Esophagus muscularis mucosa (tissue), 4 donors: ENCODE data around the gene PANK2. TPM values are rescaled to one million over a fixed set of nuclear protein-coding genes. Genes with fewer than 3 reads are reported as not detected.

Experiments
- DNase-seq: peaks from one replicate; pipeline ENCODE4 v3.0.0-alpha.2; 2017; ENCODE audit errors: extremely low spot score
- H3K27ac ChIP-seq, 4 donors: fragments of 200-600 bp; sonication (generic); replicated peaks in 1 of 4; 1 replicate in 3 of 4; 2 replicates in 1 of 4; pipeline ENCODE4 v1.5.1; 2016 to 2019; ENCODE audit warnings: mild to moderate bottlenecking in 1 of 4
- H3K27me3 ChIP-seq, 4 donors: fragments of 200-600 bp; sonication (generic); one replicate each; pipeline versions ENCODE4 v1.5.1 to v1.6.0; 2016 to 2019
- H3K36me3 ChIP-seq, 4 donors: fragments of 200-600 bp; sonication (generic); one replicate each; pipeline ENCODE4 v1.5.1; 2016 to 2019
- H3K4me1 ChIP-seq, 4 donors: fragments of 200-600 bp; sonication (generic); one replicate each; pipeline ENCODE4 v1.5.1; 2016 to 2019
- H3K4me3 ChIP-seq, 4 donors: fragments of 200-600 bp; sonication (generic); 1 replicate in 2 of 4; 2 replicates in 2 of 4; pipeline ENCODE4 v1.5.1; 2016 to 2019; ENCODE audit warnings: mild to moderate bottlenecking in 4 of 4, moderate library complexity in 1 of 4
- H3K9me3 ChIP-seq, 4 donors: fragments of 200-600 bp; sonication (generic); 1 replicate in 3 of 4; 2 replicates in 1 of 4; pipeline ENCODE4 v1.5.1; 2016 to 2019
- EP300 ChIP-seq: sonication (generic); formaldehyde crosslinking; IDR thresholded peaks from one replicate; pipeline ENCODE4 v1.6.1; 2017; ENCODE audit warnings: antibody characterized with exemption
- POLR2A ChIP-seq: fragments of 450-650 bp; IDR thresholded peaks from one replicate; pipeline ENCODE4 v1.6.1; 2017; ENCODE audit warnings: antibody characterized with exemption, moderate library complexity, mild to moderate bottlenecking, low read depth
- POLR2AphosphoS5 ChIP-seq, 2 donors: sonication (generic); formaldehyde crosslinking; IDR thresholded peaks; one replicate each; pipeline ENCODE4 v1.6.1; 2017; ENCODE audit warnings: antibody characterized with exemption in 2 of 2
- WGBS: methylation state at CpG from one replicate; pipeline ENCODE4 v1.1.5; 2018; 5-methylcytosine and 5-hydroxymethylcytosine counted together
- intact Hi-C: fragments of 100-400 bp; cut with DNase I; formaldehyde crosslinking; loops from one replicate; pipeline ENCODE4 v1.15.1; 2023
- total RNA-seq, 4 donors: library from RNA; depleted of rRNA; stranded (reverse); fragments of >200 nt; gene quantifications; one replicate each; pipeline versions ENCODE4 v1.1.0 to v1.2.1, GENCODE V29; 2016
- TF ChIP-seq, protein P1 (sequence below), 3 experiments: fragments of 200-600 bp in 2 of 3; fragments of 450-650 bp in 1 of 3; sonication (generic) in 2 of 3; IDR thresholded peaks; one replicate each; pipeline ENCODE4 v1.5.1; 2017 to 2019; ENCODE audit warnings: antibody characterized with exemption in 3 of 3, mild to moderate bottlenecking in 2 of 3, moderate library complexity in 1 of 3

PANK2 gene
- total RNA-seq, 4 donors from 2014 or later = 42.8 to 52.1 (median 46.6) TPM

DNA sequence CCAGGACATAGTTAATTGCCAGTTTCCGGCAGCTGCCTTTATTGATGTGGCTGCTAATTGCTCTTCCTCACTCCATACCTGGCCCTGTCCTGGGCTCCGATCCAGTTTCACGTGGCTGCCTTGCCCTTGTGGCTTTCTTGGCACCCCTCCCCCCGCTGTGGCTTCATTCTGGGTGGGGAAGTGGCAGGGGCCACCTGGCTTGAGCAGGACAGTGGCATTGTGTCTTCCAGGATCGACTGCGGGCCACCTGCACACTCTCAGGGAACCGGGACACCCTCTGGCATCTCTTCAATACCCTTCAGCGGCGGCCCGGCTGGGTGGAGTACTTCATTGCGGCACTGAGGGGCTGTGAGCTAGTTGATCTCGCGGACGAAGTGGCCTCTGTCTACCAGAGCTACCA is 31.8 kb upstream of the PANK2 start:
- no peaks in the 10 kb centered on the region for H3K27me3 ChIP-seq
- no peak overlapping the region for H3K27ac ChIP-seq
- H3K4me3 ChIP-seq = no peak overlapping the region
- intact Hi-C loops = no loop called here
- TF ChIP-seq, protein P1, sequence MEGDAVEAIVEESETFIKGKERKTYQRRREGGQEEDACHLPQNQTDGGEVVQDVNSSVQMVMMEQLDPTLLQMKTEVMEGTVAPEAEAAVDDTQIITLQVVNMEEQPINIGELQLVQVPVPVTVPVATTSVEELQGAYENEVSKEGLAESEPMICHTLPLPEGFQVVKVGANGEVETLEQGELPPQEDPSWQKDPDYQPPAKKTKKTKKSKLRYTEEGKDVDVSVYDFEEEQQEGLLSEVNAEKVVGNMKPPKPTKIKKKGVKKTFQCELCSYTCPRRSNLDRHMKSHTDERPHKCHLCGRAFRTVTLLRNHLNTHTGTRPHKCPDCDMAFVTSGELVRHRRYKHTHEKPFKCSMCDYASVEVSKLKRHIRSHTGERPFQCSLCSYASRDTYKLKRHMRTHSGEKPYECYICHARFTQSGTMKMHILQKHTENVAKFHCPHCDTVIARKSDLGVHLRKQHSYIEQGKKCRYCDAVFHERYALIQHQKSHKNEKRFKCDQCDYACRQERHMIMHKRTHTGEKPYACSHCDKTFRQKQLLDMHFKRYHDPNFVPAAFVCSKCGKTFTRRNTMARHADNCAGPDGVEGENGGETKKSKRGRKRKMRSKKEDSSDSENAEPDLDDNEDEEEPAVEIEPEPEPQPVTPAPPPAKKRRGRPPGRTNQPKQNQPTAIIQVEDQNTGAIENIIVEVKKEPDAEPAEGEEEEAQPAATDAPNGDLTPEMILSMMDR (IDR thresholded peaks at IDR 0.05) = no peak
- TF ChIP-seq POLR2A (no peak), EP300 (no peak), POLR2AphosphoS5 (IDR thresholded peaks at IDR 0.05) (no peak)
- no peak for DNase-seq
- 82% methylated on average over 11 of the region's 14 CpGs for WGBS
- H3K36me3 ChIP-seq = peaks cover 47 to 82% (median 77%) of the 10 kb centered on the region in 4 donors
- H3K9me3 ChIP-seq = no peaks in the 10 kb centered on the region
- peaks cover 4 to 10% (median 7%) of the 10 kb centered on the region in 4 donors for H3K4me1 ChIP-seq

DNA sequence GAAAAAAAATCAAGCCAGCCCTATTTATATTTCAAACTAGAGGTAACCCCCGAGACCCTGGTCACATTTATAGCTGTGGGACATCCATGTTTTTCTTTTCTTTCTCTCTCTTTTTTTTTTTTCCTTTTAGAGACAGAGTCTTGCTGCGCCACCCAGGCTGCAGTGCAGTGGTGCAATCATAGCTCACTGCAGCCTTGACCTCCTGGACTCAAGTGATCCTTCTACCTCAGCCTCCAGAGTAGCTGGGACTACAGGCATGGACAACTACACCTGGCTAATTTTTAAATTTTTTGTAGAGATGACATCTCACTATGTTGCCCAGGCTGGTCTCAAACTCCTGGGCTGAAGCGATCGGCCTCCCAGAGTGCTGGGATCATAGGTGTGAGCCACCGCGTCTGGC is 30.5 kb upstream of the PANK2 start:
- Histone ChIP-seq H3K9me3 (no peaks in the 10 kb centered on the region), H3K4me3 (no peak overlapping the region), H3K36me3 (peaks cover 59 to 94% (median 90%) of the 10 kb centered on the region in 4 donors), H3K27me3 (no peaks in the 10 kb centered on the region), H3K27ac (no peak overlapping the region), H3K4me1 (peaks cover 4 to 10% (median 7%) of the 10 kb centered on the region in 4 donors)
- no peak for DNase-seq
- TF ChIP-seq EP300 (no peak), POLR2AphosphoS5 (IDR thresholded peaks at IDR 0.05) (no peak), POLR2A (no peak)
- TF ChIP-seq, protein P1 (IDR thresholded peaks at IDR 0.05) = no peak
- 92% methylated on average over 6 of the region's 6 CpGs for WGBS
- intact Hi-C loops = no loop called here

DNA sequence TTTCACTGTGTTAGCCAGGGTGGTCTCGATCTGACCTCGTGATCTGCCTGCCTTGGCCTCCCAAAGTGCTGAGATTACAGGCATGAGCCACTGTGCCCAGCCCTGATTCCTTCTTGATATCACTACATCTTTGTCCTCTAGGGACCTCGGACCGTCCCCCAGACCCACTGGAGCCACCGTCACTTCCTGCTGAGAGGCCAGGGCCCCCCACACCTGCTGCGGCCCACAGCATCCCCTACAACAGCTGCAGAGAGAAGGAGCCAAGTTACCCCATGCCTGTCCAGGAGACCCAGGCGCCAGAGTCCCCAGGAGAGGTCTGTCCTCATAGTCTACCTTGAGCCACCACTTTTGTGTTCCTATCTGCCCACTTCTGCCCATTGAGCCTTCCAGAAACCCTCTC is 28.0 kb upstream of the PANK2 start:
- 96% methylated on average over 7 of the region's 7 CpGs for WGBS
- H3K9me3 ChIP-seq = no peaks in the 10 kb centered on the region
- TF ChIP-seq EP300 (no peak), POLR2A (no peak), POLR2AphosphoS5 (IDR thresholded peaks at IDR 0.05) (no peak)
- TF ChIP-seq, protein P1 (IDR thresholded peaks at IDR 0.05) = no peak

DNA sequence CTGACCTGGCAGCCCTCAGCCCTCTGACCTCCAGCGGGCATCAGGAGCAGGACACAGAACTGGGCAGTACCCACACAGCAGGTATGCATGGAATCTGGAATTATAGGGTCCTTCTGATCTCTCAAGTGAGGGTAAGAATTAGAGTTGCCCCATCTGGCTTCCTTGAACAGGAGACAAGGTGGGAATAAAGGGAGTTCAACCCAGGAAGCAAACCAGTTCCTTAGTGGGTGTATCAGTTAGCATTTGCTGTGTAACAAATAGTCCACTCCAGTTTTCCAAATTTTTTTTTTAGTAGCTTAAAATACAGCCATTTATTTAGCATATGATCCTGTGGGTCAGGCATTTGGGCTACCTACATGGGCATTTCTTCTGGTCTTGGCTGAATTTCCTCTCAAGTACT is 26.9 kb upstream of the PANK2 start:
- Histone ChIP-seq H3K4me1 (no peaks in the 10 kb centered on the region), H3K27me3 (no peaks in the 10 kb centered on the region), H3K27ac (no peak overlapping the region), H3K36me3 (peaks cover 76 to 100% (median 100%) of the 10 kb centered on the region in 4 donors), H3K9me3 (no peaks in the 10 kb centered on the region), H3K4me3 (no peak overlapping the region)
- WGBS = 100% methylated on average over 1 of the region's 1 CpG
- TF ChIP-seq POLR2AphosphoS5 (IDR thresholded peaks at IDR 0.05) = no peak
- no peak for TF ChIP-seq EP300
- TF ChIP-seq POLR2A = no peak
- TF ChIP-seq, protein P1 (IDR thresholded peaks at IDR 0.05) = no peak
- intact Hi-C loops = no loop called here
- no peak for DNase-seq

More for the DNA sequence above, 28.0 kb upstream of the PANK2 start:
- Histone ChIP-seq H3K4me1 (no peaks in the 10 kb centered on the region), H3K4me3 (no peak overlapping the region), H3K27me3 (no peaks in the 10 kb centered on the region), H3K36me3 (peaks cover 83 to 100% (median 100%) of the 10 kb centered on the region in 4 donors), H3K27ac (no peak overlapping the region)
- intact Hi-C loops = no loop called here
- no peak for DNase-seq

- intact Hi-C loops = no loop called here
- DNase-seq = no peak
- no peaks in the 10 kb centered on the region for H3K27me3 ChIP-seq
- H3K27ac ChIP-seq = no peak overlapping the region
- no peaks in the 10 kb centered on the region for H3K4me1 ChIP-seq
- 76% methylated on average over 7 of the region's 7 CpGs for WGBS
- TF ChIP-seq, protein P1 (IDR thresholded peaks at IDR 0.05) = no peak
- TF ChIP-seq POLR2AphosphoS5 (IDR thresholded peaks at IDR 0.05) = no peak
- TF ChIP-seq POLR2A = no peak
- no peak for TF ChIP-seq EP300
- peaks cover 67 to 100% (median 98%) of the 10 kb centered on the region in 4 donors for H3K36me3 ChIP-seq
- H3K4me3 ChIP-seq = no peak overlapping the region
- no peaks in the 10 kb centered on the region for H3K9me3 ChIP-seq
Observed at GRCh38 chr20:3863317-3863716, 25.9 kb upstream of the PANK2 start.
